Measurements from ENCODE around the gene SMIM24. TPM values are rescaled to one million over a fixed set of nuclear protein-coding genes. Genes with fewer than 3 reads are reported as not detected.

Gene SMIM24
- total and polyA plus RNA-seq, 2 experiments from 2014 or later: 5.0 to 21.5 TPM

DNA sequence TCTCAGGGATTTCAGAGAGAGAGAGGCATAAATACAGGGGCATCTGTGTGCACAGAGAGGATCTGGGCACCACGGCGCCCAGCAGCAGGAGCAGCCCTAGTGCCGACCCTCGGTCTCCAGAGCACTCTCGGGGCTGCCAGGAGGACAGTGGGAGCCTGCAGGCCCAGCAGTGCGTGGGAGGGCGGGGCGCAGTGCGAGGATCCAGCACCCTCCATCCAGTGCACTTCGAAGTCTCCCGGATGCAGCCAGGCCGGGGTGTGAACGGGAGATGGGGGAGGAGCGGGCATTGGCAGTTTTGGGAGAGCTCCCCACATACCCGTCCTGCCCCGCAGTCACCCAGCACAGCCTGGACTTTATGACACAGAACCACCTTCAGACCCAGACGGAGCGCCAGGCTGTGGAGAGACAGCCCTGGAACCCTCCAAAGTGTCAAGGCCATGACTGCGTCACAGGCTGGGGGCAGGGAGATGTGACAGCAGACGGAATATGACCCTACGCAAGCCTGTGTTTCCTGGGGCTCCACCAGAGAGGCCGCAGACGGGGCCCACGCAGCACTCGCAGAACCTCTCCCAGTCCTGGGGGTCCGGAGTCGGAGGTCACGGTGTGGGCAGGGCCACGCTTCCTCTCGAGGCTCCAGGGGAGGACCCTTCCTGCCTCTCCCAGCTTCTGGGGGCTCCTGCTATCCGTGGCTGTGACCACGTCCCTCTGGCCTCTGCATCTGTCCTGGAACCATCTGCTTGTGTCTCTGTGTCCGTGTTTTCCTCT, 43.9 kb upstream of the SMIM24 start:
- peaks cover 10% of the 10 kb centered on the region; the same call in 1 of the 2 replicates for H3K79me2 ChIP-seq (replicated peaks; ENCODE audit: insufficient read depth)
- Mint-ChIP-seq H3K4me1 (peaks cover 12% of the 10 kb centered on the region), H3K27ac (0 out of 2 replicates have a peak overlapping the region, but pooled peaks have one; percentile 48), H3K9me3 (no peaks in the 10 kb centered on the region; the same call in 2 of the 3 replicates), H3K36me3 (ENCODE audit: low read depth) (peaks cover 12% of the 10 kb centered on the region), H3K27me3 (ENCODE audit: insufficient read depth, low read depth, poor library complexity) (peaks cover 9% of the 10 kb centered on the region), H3K4me3 (no peak overlapping the region)
- ATAC-seq: no peak
- no peak overlapping the region for H2AFZ ChIP-seq
- H4K20me1 ChIP-seq (replicated peaks; ENCODE audit: insufficient read depth): no peaks in the 10 kb centered on the region; the same call in 1 of the 2 replicates
- peaks cover 2% of the 10 kb centered on the region; the same call in 1 of the 2 replicates for H3K4me1 ChIP-seq (ENCODE audit: insufficient read depth)
- H3K4me2 ChIP-seq: no peak overlapping the region
- no peaks in the 10 kb centered on the region for H3K36me3 ChIP-seq (ENCODE audit: insufficient read depth)
- H3K4me3 ChIP-seq: no peak overlapping the region
- no peaks in the 10 kb centered on the region for H3K27me3 ChIP-seq (ENCODE audit: insufficient read depth)
- H3K27ac ChIP-seq (ENCODE audit: low read depth): no peak overlapping the region
- TF ChIP-seq, protein P1, sequence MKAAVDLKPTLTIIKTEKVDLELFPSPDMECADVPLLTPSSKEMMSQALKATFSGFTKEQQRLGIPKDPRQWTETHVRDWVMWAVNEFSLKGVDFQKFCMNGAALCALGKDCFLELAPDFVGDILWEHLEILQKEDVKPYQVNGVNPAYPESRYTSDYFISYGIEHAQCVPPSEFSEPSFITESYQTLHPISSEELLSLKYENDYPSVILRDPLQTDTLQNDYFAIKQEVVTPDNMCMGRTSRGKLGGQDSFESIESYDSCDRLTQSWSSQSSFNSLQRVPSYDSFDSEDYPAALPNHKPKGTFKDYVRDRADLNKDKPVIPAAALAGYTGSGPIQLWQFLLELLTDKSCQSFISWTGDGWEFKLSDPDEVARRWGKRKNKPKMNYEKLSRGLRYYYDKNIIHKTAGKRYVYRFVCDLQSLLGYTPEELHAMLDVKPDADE (IDR thresholded peaks at IDR 0.05): no peak
- TF ChIP-seq EZH2 (IDR thresholded peaks at IDR 0.05; ENCODE audit: low read depth, unreplicated experiment): no peak
- no peak for TF ChIP-seq EZH2phosphoT487 (IDR thresholded peaks at IDR 0.05; ENCODE audit: unreplicated experiment)
- TF ChIP-seq, protein P2, sequence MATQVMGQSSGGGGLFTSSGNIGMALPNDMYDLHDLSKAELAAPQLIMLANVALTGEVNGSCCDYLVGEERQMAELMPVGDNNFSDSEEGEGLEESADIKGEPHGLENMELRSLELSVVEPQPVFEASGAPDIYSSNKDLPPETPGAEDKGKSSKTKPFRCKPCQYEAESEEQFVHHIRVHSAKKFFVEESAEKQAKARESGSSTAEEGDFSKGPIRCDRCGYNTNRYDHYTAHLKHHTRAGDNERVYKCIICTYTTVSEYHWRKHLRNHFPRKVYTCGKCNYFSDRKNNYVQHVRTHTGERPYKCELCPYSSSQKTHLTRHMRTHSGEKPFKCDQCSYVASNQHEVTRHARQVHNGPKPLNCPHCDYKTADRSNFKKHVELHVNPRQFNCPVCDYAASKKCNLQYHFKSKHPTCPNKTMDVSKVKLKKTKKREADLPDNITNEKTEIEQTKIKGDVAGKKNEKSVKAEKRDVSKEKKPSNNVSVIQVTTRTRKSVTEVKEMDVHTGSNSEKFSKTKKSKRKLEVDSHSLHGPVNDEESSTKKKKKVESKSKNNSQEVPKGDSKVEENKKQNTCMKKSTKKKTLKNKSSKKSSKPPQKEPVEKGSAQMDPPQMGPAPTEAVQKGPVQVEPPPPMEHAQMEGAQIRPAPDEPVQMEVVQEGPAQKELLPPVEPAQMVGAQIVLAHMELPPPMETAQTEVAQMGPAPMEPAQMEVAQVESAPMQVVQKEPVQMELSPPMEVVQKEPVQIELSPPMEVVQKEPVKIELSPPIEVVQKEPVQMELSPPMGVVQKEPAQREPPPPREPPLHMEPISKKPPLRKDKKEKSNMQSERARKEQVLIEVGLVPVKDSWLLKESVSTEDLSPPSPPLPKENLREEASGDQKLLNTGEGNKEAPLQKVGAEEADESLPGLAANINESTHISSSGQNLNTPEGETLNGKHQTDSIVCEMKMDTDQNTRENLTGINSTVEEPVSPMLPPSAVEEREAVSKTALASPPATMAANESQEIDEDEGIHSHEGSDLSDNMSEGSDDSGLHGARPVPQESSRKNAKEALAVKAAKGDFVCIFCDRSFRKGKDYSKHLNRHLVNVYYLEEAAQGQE (IDR thresholded peaks at IDR 0.05; ENCODE audit: unreplicated experiment): no peak
- TF ChIP-seq ZNF114 (CRISPR knock-in tag; IDR thresholded peaks at IDR 0.05): no peak
- TF ChIP-seq, protein P3, sequence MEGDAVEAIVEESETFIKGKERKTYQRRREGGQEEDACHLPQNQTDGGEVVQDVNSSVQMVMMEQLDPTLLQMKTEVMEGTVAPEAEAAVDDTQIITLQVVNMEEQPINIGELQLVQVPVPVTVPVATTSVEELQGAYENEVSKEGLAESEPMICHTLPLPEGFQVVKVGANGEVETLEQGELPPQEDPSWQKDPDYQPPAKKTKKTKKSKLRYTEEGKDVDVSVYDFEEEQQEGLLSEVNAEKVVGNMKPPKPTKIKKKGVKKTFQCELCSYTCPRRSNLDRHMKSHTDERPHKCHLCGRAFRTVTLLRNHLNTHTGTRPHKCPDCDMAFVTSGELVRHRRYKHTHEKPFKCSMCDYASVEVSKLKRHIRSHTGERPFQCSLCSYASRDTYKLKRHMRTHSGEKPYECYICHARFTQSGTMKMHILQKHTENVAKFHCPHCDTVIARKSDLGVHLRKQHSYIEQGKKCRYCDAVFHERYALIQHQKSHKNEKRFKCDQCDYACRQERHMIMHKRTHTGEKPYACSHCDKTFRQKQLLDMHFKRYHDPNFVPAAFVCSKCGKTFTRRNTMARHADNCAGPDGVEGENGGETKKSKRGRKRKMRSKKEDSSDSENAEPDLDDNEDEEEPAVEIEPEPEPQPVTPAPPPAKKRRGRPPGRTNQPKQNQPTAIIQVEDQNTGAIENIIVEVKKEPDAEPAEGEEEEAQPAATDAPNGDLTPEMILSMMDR (conservative IDR thresholded peaks at IDR 0.05; ENCODE audit: low read depth in 2 of 2): no peak
- TF ChIP-seq JUNB (IDR thresholded peaks at IDR 0.05; ENCODE audit: unreplicated experiment): no peak
- no peaks in the 10 kb centered on the region for H3K9me2 ChIP-seq (ENCODE audit: insufficient read depth)
- DNase-seq (ENCODE audit: low spot score): no peak
- no peaks in the 10 kb centered on the region for H3F3A ChIP-seq (replicated peaks; ENCODE audit: low read depth)

All from GM23338 (cell line).